ENCODE measurements around the gene CHD5. TPM values are rescaled to one million over a fixed set of nuclear protein-coding genes. Genes with fewer than 3 reads are reported as not detected.

CHD5 gene
- polyA plus RNA-seq, 2 of the 4 experiments (the other 2 are of a cell fraction), result 0.21 to 0.66 TPM

DNA sequence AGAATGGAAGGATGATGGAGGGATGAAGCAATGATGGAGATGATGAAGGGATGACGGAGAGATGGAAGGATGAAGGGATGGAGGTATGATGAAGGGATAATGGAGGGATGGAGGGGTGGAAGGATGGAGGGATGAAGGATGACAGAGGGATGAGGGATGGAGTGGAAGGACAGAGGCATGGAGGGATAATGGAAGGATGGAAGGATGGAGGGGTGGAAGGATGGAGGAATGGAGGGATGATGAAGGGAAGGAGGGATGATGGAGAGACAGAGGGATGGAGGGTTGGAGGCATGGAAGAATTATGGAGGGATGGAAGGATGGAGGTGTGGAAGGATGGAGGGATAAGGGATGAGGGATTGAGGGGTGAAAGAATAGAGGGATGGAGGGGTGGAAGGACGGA lies 71.6 kb downstream of the CHD5 start (continued):
- no peak for TF ChIP-seq ESRRA (IDR thresholded peaks at IDR 0.05; ENCODE audit: borderline replicate concordance, low read length)
- no peak for TF ChIP-seq ZNF302 (CRISPR knock-in tag; IDR thresholded peaks at IDR 0.05)

DNA sequence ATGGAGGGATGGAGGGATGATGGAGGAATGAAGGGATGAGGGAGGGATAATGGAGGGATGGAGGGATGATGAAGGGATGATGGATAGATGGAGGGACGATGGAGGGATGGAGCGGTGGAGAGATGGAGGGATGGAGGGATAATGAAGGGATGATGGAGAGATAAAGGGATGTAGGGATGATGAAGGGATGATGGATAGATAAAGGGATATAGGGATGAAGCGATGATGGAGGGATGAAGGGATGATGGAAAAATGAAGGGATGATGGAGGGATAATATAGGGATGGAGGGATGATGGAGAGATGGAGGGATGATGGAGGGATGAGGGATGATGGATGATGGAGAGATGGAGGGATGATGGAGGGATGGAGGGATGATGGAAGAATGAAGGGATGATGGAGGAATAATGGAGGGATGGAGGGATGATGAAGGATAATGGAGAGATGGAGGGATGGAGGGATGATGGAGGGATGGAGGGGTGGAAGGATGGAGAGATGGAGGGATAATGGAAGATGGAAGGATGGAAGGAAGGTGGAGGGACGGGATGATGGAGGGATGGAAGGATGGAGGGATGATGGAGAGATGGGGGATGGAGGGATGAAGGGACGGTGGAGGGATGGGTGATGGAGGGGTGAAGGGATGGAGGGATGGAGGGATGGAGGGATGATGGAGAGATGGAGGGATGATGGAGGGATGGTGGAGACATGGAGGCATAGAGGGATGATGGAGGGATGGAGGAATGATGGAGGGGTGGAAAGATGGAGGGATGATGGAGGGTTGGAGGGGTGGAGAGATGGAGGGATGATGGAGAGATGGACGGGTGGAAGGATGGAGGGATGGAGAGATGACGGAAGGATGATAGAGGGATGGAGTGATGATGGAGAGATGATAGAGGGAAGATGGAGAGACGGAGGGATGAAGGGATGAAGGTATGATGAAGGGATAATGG lies 72.4 kb downstream of the CHD5 start:
- CTCF ChIA-PET, result no interaction called here
- no peak for FAIRE-seq
- H3K4me3 ChIP-seq, result no peak overlapping the region
- no peaks in the 10 kb centered on the region for H3K9me3 ChIP-seq
- no peak for DNase-seq (ENCODE audit: low read depth in 1 of 2, low spot score in 1 of 2)
- POLR2A ChIA-PET, result no interaction called here
- H3K27ac ChIP-seq, result no peak overlapping the region
- no peaks in the 10 kb centered on the region for H3K4me1 ChIP-seq
- TF ChIP-seq FOSB (CRISPR knock-in tag; IDR thresholded peaks at IDR 0.05), result no peak
- no peak for TF ChIP-seq CHD4 (IDR thresholded peaks at IDR 0.05; ENCODE audit: borderline replicate concordance)
- no peak for TF ChIP-seq BHLHE40 (IDR thresholded peaks at IDR 0.05; ENCODE audit: low read depth, low read length)
- TF ChIP-seq, protein P1, sequence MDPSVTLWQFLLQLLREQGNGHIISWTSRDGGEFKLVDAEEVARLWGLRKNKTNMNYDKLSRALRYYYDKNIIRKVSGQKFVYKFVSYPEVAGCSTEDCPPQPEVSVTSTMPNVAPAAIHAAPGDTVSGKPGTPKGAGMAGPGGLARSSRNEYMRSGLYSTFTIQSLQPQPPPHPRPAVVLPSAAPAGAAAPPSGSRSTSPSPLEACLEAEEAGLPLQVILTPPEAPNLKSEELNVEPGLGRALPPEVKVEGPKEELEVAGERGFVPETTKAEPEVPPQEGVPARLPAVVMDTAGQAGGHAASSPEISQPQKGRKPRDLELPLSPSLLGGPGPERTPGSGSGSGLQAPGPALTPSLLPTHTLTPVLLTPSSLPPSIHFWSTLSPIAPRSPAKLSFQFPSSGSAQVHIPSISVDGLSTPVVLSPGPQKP (IDR thresholded peaks at IDR 0.05; ENCODE audit: low read depth, low read length), result no peak
- no peak for TF ChIP-seq POLR2AphosphoS2 (conservative IDR thresholded peaks at IDR 0.05; ENCODE audit: low read length)
- no peak for TF ChIP-seq POLR2A (IDR thresholded peaks at IDR 0.05; ENCODE audit: low read length)
- TF ChIP-seq ZFP36 (IDR thresholded peaks at IDR 0.05; ENCODE audit: borderline replicate concordance, partially characterized antibody), result no peak
- no peak for ATAC-seq
- WGBS (ENCODE audit: missing lambda C conversion rate), result 41% methylated on average over 8 of the region's 8 CpGs
- no peak overlapping the region for H3K4me2 ChIP-seq

DNA sequence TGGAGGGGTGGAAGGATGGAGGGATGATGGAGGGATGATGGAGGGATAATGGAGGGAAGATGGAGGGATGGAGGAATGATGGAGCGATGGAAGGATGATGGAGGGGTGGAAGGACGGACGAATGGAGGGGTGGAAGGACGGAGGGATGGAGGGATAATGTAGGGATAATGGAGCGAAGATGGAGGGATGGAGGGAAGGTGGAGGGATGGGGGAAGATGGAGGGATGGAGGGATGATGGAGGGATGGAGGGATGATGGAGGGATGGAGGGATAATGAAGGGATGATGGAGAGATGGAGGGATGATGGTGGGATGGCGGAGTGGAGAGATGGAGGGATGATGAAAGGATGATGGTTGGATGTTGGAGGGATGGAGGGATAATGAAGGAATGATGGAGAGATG lies 73.1 kb downstream of the CHD5 start:
- Histone ChIP-seq H3K4me2 (no peak overlapping the region), H3K9me3 (no peaks in the 10 kb centered on the region), H3K27ac (no peak overlapping the region), H3K4me3 (no peak overlapping the region), H3K4me1 (no peaks in the 10 kb centered on the region)
- 66% methylated on average over 6 of the region's 6 CpGs for WGBS (ENCODE audit: missing lambda C conversion rate)
- DNase-seq (ENCODE audit: low read depth in 1 of 2, low spot score in 1 of 2) (no peak), FAIRE-seq (no peak), ATAC-seq (no peak)
- TF ChIP-seq TP53 (CRISPR knock-in tag; IDR thresholded peaks at IDR 0.05), result no peak
- TF ChIP-seq, protein P2, sequence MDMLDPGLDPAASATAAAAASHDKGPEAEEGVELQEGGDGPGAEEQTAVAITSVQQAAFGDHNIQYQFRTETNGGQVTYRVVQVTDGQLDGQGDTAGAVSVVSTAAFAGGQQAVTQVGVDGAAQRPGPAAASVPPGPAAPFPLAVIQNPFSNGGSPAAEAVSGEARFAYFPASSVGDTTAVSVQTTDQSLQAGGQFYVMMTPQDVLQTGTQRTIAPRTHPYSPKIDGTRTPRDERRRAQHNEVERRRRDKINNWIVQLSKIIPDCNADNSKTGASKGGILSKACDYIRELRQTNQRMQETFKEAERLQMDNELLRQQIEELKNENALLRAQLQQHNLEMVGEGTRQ (IDR thresholded peaks at IDR 0.05), result no peak
- no peak for TF ChIP-seq POLR2A (IDR thresholded peaks at IDR 0.05; ENCODE audit: low read length)
- no peak for TF ChIP-seq BHLHE40 (IDR thresholded peaks at IDR 0.05; ENCODE audit: low read depth, low read length)
- TF ChIP-seq CHD2 (IDR thresholded peaks at IDR 0.05; ENCODE audit: low read length, partially characterized antibody), result no peak
- TF ChIP-seq, protein P3, sequence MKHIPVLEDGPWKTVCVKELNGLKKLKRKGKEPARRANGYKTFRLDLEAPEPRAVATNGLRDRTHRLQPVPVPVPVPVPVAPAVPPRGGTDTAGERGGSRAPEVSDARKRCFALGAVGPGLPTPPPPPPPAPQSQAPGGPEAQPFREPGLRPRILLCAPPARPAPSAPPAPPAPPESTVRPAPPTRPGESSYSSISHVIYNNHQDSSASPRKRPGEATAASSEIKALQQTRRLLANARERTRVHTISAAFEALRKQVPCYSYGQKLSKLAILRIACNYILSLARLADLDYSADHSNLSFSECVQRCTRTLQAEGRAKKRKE (CRISPR knock-in tag; IDR thresholded peaks at IDR 0.05; ENCODE audit: low read depth), result no peak
- TF ChIP-seq ESRRA (IDR thresholded peaks at IDR 0.05; ENCODE audit: borderline replicate concordance, low read length), result no peak
- TF ChIP-seq RCOR1 (IDR thresholded peaks at IDR 0.05; ENCODE audit: low read depth, low read length), result no peak
- TF ChIP-seq RNF2 (IDR thresholded peaks at IDR 0.05; ENCODE audit: borderline replicate concordance, low read depth), result no peak
- TF ChIP-seq, protein P4, sequence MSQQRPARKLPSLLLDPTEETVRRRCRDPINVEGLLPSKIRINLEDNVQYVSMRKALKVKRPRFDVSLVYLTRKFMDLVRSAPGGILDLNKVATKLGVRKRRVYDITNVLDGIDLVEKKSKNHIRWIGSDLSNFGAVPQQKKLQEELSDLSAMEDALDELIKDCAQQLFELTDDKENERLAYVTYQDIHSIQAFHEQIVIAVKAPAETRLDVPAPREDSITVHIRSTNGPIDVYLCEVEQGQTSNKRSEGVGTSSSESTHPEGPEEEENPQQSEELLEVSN (IDR thresholded peaks at IDR 0.05; ENCODE audit: borderline replicate concordance, low read depth), result no peak
- no peak for TF ChIP-seq CHD4 (IDR thresholded peaks at IDR 0.05; ENCODE audit: borderline replicate concordance)
- no peak for TF ChIP-seq EP300 (IDR thresholded peaks at IDR 0.05)
- TF ChIP-seq, protein P5, sequence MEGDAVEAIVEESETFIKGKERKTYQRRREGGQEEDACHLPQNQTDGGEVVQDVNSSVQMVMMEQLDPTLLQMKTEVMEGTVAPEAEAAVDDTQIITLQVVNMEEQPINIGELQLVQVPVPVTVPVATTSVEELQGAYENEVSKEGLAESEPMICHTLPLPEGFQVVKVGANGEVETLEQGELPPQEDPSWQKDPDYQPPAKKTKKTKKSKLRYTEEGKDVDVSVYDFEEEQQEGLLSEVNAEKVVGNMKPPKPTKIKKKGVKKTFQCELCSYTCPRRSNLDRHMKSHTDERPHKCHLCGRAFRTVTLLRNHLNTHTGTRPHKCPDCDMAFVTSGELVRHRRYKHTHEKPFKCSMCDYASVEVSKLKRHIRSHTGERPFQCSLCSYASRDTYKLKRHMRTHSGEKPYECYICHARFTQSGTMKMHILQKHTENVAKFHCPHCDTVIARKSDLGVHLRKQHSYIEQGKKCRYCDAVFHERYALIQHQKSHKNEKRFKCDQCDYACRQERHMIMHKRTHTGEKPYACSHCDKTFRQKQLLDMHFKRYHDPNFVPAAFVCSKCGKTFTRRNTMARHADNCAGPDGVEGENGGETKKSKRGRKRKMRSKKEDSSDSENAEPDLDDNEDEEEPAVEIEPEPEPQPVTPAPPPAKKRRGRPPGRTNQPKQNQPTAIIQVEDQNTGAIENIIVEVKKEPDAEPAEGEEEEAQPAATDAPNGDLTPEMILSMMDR (IDR thresholded peaks at IDR 0.05), result no peak
- TF ChIP-seq NPAS2 (CRISPR knock-in tag; IDR thresholded peaks at IDR 0.05; ENCODE audit: borderline replicate concordance), result no peak
- CTCF ChIA-PET, result interaction anchor here (0.8 to 1.4 kb wide), 3 partner anchors 9 to 140 kb away, joined by 3 to 4 read pairs (median 3); no protein-coding TSS in a partner anchor
- POLR2A ChIA-PET, result no interaction called here
